ENCODE data around the gene RFC5.

The RFC5 gene

GRCh38 chr12:118053071-118053985, 36.8 kb downstream of the RFC5 start:
- no peak for DNase-seq (ENCODE audit: extremely low read depth, low read depth)
- no peak for TF ChIP-seq CTCF (IDR thresholded peaks at IDR 0.05; ENCODE audit: low read depth, low read length)

GRCh38 chr12:118055144-118055557, 38.6 kb downstream of the RFC5 start:
- TF ChIP-seq CTCF (IDR thresholded peaks at IDR 0.05; ENCODE audit: low read depth, low read length): peak; percentile 45
- DNase-seq (ENCODE audit: extremely low read depth, low read depth): no peak

- no peak for DNase-seq (ENCODE audit: extremely low read depth, low read depth)
- no peak for TF ChIP-seq CTCF (IDR thresholded peaks at IDR 0.05; ENCODE audit: low read depth, low read length)
Observed at GRCh38 chr12:118055865-118056773, 39.6 kb downstream of the RFC5 start.

GRCh38 chr12:118058227-118058626, 41.7 kb downstream of the RFC5 start:
- DNase-seq (ENCODE audit: extremely low read depth, low read depth): no peak

GRCh38 chr12:118058881-118059280, 42.4 kb downstream of the RFC5 start:
- TF ChIP-seq CTCF (IDR thresholded peaks at IDR 0.05; ENCODE audit: low read depth, low read length): no peak
- DNase-seq (ENCODE audit: extremely low read depth, low read depth): no peak

More at GRCh38 chr12:118058227-118058626, 41.7 kb downstream of the RFC5 start:
- no peak for TF ChIP-seq CTCF (IDR thresholded peaks at IDR 0.05; ENCODE audit: low read depth, low read length)

- DNase-seq (ENCODE audit: extremely low read depth, low read depth): no peak
Observed at GRCh38 chr12:118059341-118060191, 43.1 kb downstream of the RFC5 start.

More at GRCh38 chr12:118059341-118060191, 43.1 kb downstream of the RFC5 start:
- no peak for TF ChIP-seq CTCF (IDR thresholded peaks at IDR 0.05; ENCODE audit: low read depth, low read length)

All from AG09319 (cell line).